CD4-positive, alpha-beta T cell treated with Interleukin-15 for 4 hours (primary cell): ENCODE results near the gene PIP5K1C.
"Not testable (repeated sequence)": the region's sequence is repeated elsewhere in the genome, so short reads cannot be mapped to it uniquely, and the experiment has no call there.

ENCODE experiments used
- DNase-seq: peaks from one replicate; pipeline ENCODE4 v3.0.0-alpha.2; 2020; ENCODE audit warnings: low spot score

Gene PIP5K1C

DNA sequence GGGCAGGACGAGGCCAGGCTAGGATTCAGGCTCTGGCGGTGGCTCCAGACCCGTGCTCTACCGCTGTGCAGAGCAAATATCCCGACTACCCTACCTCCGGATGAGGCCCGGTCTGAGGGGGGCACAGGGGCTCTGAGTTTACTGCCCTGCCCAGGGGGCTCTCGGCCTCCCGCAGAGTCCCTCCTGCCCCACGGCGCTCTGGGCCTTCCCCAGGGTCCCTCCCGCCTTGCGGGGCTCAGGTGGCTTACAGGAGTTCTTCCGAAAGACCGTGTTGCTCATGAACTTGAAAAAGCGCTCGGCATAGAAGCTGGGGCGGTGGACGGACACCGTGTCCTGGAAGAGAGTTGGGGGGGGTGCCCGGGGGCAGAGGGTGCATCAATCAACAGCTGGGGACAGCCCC lies 54.5 kb downstream of the PIP5K1C start:
- no peak for DNase-seq

GRCh38 chr19:3645067-3645396 lies 55.2 kb downstream of the PIP5K1C start:
- no peak for DNase-seq

DNA sequence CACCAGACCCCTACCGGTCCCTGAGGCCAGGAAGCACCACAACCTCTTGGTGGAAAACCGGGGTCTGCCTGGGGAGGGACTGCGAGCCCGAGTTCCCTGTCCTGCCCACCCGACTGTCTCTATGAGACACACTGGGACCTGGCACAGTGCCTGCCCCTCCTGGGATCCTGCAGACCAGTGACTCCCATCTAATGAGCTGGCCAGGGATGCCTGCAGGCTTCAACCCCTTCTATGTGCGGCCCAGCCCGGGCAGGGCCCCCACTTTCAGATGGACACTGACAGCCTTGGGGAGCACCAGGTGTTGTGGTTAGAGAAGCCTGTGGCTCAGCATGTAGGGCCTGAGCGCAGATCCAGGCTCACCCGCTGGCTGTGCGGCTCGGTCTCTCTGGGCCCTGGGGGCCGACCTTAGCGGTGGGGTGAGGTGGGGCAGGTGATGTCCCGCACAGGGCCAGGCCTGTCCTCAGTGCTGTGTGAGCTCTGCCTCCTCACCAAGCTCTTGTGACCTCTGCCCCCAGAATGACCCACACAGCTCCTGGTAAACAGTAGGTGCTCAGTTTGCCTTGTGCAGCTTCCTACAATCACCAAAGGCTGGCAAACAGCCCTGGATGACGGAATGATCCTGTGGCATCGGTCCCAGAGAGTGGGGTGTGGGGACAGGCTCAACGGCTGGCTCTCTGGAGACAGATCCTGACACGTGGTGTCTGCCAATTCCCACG lies 55.8 kb downstream of the PIP5K1C start:
- no peak for DNase-seq

DNA sequence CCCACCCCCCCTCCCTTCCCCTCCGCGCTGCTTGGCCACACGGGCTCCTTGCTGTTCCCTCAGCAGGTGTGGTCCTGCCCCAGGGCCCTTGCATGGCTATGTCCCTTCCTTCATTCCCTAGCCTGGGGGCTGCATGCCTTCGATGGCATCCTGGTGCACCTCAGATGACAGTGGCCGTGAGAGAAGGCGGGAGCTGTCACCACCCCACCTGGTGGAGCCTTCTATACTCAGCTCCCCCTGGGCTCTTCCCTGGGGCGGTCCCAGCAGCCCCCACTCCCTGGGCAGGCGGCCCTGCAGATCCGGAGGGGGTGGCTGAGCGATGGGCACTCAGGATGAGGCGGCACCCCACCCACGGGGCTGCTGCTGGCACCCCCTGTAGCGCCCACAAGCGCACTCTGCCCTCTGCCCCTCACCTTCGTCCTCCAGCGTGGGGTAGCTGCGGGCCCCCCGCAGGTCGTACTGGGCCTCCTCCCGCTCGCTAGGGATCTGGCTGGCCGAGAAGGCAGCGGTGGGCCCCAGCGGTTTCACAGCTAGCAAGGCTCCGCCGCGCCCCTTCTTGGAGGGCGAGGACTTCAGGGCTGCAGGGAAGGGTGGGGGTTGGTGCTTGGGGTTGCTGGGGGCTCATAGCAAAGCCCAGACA lies 56.5 kb downstream of the PIP5K1C start:
- no peak for DNase-seq

DNA sequence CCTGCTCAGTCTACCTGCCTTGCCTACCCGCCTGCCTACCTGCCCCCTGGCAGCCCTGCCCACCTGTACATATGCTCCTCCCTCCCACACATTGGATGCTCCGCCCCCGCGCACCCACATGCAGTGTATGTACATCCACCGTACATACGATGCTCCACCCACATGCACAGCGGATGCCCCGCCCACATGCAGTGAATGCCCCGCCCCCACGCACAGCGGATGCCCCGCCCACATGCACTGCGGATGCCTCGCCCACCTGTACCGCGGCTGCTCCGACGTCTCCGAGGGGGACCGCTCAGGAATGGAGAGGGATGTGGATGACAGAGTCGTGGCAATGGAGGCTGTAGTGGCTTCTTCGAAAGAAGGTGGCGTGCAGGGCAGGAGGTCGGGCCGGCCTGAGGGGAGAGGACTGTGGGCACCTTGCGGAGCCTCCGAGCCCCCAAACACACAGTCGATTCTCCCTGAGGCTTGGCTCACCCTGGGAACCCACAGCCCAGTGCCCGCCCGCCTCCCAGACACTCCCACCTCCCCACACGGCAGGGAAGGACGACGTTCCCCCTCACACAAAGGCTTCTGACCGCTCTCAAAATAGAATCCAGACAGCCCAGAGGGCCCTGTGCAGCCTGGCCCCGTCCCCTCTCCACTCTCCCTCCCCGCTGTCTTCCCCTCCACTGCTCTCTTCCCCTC lies 57.1 kb downstream of the PIP5K1C start:
- DNase-seq, result no peak

DNA sequence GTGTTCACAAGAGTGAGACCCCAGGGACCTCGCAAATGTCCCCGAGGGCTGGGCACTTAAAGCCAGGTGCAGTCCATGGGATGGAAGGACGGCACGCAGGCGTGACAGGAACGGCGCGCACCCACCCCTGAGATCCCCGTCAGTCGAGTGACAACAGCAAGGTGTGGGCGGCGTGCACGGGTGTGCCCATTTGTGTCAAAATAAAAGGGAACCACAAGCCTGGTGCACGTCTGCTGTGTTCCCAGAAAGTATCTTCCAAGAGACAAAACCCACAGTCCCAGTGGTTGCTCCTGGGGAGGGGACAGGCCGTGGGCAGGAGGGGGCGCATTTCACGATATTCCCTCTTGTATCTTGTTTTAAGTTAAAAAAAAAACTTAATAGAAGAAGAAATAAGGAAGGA lies 58.0 kb downstream of the PIP5K1C start:
- DNase-seq, result no peak

DNA sequence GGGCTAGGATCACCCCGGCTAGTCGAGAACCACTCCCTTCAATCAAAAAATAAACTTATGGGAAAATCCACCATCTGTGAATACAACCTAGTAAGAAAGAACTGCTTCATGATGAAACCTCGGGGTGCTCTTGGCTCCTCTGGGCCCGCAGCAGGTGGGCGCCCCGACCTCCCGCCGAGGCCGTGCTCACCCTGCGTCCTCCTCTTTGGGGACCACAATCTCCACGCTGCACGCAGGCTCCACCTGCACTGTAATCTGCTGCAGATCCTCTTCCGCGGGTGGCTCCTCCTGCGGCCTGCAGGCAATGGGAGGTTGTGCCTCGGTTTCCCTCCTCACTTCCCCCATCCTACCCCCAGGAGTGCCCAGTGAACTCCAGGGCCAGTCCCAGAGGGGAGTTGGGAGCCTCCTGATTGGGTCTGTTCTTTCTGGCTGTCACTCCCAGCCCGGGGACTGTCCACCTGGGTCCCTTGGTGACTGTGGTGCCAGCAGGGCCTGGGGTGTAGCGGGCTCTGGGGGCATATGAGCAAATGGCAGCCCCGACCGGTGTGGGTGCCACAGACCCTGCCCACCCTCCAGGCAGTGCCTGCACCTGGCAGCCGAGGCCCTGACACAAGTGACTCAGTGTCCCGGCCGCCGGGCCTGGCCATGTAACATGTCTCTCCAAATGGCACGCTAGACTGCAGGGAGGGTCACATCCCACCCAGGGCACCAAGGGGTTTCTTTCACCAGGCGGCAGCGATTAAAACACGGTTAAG lies 58.6 kb downstream of the PIP5K1C start:
- DNase-seq, result no peak

- DNase-seq, result no peak
These were observed 60.8 kb downstream of the PIP5K1C start for GRCh38 chr19:3639479-3639878.

DNA sequence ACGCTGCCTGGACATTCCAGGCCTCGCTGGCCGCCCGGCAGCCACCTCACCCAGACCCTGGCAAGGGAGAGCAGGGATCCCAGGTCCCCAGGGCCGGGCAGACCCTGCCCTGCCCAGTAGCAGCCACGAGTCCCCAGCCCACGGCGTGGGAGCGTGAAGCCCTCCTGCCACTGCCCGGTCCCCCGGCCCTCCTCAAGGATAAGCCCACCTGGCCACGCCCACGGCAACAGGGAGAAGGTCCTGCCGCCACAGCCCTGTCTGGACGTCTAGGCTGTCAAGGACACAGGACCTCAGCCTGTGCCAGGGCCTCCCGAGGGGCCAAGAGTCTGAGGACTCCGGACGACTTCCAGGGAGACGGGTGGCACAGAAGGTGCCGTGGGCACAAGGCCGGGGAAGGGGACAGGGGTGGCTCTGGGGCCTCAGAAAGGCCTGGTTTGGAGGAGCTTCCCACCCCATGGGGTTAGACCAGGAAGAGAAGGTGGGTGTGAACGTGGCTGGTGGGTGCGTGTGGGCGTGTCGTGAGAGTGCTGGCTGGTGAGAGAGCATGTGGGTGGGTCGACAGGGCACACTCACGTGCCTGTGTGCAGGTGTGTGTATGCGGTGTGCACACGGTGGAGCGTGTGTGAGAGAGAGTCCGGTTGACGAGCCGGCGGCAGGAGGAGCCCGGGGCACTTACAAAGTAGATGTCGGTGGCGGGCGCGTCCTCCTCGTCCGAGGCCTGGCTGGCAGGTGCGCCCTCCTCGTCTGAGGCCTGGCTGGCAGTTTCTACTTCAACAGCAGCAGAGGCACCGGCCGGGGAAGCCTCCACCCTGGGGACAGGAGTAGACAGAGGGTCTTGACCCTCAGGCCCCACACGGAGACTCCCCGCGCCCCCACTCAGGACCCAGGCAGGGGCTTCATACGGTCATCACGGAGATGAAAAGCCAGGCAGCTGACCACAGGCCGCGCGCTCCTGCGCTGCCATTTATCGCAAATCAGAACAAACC lies 61.8 kb downstream of the PIP5K1C start:
- no peak for DNase-seq

DNA sequence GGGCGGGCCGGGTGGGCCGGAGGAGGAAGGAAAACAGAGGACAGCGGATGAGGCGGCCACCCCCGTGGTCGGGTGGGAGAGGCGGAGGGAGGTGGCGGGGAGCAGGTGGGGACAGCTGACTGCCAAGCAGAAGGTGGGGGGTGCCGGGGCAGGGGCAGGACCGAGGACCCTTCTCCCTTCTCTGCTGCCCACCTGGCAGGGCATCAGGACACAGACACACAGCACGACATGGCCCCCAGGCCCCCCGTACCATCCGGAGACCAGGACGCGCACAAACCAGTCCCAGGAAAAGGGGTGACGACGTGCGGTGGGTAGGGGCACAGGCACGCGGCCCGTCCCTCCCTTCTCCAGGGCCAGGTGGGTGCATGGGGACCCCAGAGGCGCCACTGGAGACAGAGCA lies 62.6 kb downstream of the PIP5K1C start:
- no peak for DNase-seq

DNA sequence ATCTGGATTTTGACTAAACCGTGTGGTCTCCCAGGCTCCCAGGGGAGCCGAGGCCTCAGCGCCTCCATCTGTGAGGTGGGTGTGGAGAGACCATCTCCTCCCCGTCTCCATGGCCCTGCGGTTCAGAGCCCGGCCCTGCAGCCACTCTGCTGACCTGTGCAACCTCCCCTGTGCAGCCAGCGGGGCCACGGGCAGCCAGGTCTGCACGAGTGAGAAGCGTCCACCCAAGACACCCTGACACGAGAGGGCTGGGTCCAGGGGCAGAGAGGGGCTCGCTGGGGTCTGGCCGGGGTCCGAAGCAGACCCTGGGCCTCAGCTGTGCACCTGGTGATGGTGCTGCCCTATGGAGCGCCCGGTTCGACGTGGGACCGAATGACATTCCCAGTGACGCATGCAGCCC lies 63.3 kb downstream of the PIP5K1C start:
- DNase-seq, result no peak

GRCh38 chr19:3636506-3636905 lies 63.8 kb downstream of the PIP5K1C start:
- DNase-seq, result no peak

- no peak for DNase-seq
These were observed 65.7 kb downstream of the PIP5K1C start for GRCh38 chr19:3634496-3635045.

GRCh38 chr19:3633559-3633988 lies 66.7 kb downstream of the PIP5K1C start:
- no peak for DNase-seq

- DNase-seq, result no peak
These were observed 67.3 kb downstream of the PIP5K1C start for GRCh38 chr19:3632739-3633558.

DNA sequence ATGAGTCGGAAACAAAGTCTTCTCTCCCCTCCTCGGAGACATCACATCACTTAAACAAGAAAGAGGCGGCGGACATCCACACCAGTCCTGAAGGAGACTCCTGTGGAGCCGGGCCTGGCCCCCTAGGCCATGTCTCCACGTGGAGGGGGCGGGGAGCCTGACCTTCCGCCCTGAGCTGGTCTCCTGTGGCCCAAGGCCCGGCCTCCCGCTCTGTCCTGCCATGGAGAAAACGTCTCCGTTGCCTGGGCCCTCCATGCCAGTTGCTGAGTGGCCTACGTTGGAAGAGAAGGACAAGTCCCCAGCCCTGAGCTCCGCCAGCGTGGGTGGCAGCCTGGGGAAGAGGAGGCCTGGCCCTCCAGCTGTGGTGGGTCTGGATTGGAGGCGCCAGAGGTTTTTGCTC lies 68.2 kb downstream of the PIP5K1C start:
- no peak for DNase-seq

DNA sequence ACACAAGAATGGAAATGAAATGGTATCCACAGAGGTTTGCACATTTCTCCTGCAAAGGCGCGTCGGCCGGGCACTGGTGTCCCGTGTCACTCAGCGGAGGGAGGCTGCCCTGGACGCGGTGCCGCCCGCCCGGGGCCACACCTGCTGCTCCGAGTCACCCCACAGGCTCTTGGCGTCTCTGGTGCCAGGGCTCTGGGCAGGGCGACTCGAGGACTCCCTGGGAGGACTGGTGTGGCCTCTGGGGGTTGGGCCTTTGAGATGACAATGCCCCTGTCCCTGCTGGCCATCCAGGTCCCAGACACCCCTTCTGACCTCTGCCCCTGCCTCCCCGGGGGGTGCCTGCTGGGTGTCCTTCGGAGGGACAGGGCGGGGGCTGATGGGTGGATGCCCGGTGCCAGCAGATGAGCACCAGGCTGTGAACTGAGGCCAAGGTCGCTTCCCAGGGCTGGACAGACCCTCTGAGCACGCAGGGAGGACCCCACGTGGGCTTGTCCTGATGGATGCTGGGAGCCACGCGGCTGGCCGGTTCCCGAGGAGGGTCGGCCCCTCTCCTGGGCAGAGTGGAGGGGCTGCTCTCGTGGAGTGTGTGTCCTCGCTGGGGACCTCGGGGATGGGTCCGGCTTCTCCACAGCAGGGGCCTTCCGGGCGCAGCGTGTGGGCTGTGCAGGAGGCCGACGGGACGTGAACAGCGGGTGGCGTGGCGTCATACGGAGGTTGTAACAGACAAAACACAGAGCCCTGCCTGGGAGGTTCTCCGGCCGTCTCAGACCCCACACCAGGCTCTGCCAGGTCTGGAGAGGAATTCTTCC lies 69.0 kb downstream of the PIP5K1C start:
- no peak for DNase-seq

DNA sequence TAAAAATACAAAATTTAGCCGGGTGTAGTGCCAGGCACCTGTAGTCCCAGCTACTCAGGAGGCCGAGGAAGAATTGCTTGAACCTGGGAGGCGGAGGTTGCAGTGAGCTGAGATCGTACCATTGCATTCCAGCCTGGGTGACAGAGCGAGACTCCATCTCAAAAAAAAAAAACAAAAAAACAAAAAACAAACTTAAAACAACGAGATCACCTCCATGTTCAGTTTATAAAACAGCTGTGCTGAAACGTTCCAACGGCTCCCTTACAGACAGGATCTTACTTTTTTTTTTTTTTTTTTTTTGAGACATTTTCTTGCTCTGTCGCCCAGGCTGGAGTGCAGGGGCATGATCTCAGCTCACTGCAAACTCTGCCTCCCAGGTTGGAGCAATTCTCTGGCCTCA lies 71.5 kb downstream of the PIP5K1C start:
- DNase-seq, result not testable (repeated sequence)

- DNase-seq, result no peak
These were observed 72.9 kb downstream of the PIP5K1C start for GRCh38 chr19:3627351-3627723.
